ENCODE measurements around the gene MIOS. TPM values are rescaled to one million over a fixed set of nuclear protein-coding genes. Genes with fewer than 3 reads are reported as not detected.

The MIOS gene
- total and polyA plus RNA-seq, 9 of the 15 experiments (the other 6 are each of a cell fraction or from before 2014, with no cell fraction given), result 7.8 to 47.8 (median 30.6) TPM

GRCh38 chr7:7526006-7526405, 40.7 kb upstream of the MIOS start:
- no peak for TF ChIP-seq SIX5 (IDR thresholded peaks at IDR 0.05; ENCODE audit: borderline replicate concordance in 1 of 2, insufficient read depth in 1 of 2, low read depth in 1 of 2, low read length in 2 of 2)
- TF ChIP-seq ELF1 (tag; IDR thresholded peaks at IDR 0.05), result no peak
- TF ChIP-seq HCFC1 (IDR thresholded peaks at IDR 0.05; ENCODE audit: low read depth, low read length), result no peak
- no peak overlapping the region for H3K27ac ChIP-seq (ENCODE audit: extremely low read depth, low read depth, low read length)
- 4% methylated on average over 2 of the region's 2 CpGs for WGBS (ENCODE audit: insufficient coverage, low coverage, missing lambda C conversion rate)
- no peak overlapping the region for H2AFZ ChIP-seq (ENCODE audit: low read depth, low read length)
- intact Hi-C loops (cut with micrococcal nuclease), result loop anchor here (10.0 kb wide), 1 partner anchor 769 kb away; no protein-coding TSS in a partner anchor
- no TSS peak for BruUV-seq (replicated peaks)
- H3K4me2 ChIP-seq (ENCODE audit: insufficient read depth, low read length), result no peak overlapping the region
- H3K4me3 ChIP-seq, result no peak overlapping the region
- H3K27me3 ChIP-seq (ENCODE audit: control insufficient read depth in 2 of 2, insufficient read depth in 2 of 2, low read length in 2 of 2), result peaks cover 0 to 9% of the 10 kb centered on the region in 2 experiments; a peak in 1 of 5 replicates
- no peak for FAIRE-seq
- no peaks in the 10 kb centered on the region for H3K36me3 ChIP-seq (ENCODE audit: control insufficient read depth, insufficient read depth, low read length)
- no peaks in the 10 kb centered on the region for H3K9me1 ChIP-seq (ENCODE audit: control insufficient read depth, insufficient read depth, low read length)
- no peaks in the 10 kb centered on the region for H4K20me1 ChIP-seq (replicated peaks; ENCODE audit: control insufficient read depth, insufficient read depth, low read length)
- ChIA-PET POLR2A (no interaction called here), CTCF (ENCODE audit: low intra/inter-chr PET ratio) (no interaction called here)
- H3K9ac ChIP-seq (ENCODE audit: insufficient read depth in 1 of 2, low read depth in 2 of 2, low read length in 2 of 2), result no peak overlapping the region
- no peaks in the 10 kb centered on the region for H3K79me2 ChIP-seq (ENCODE audit: control insufficient read depth, insufficient read depth, low read length)
- no peak for DNase-seq (ENCODE audit: extremely low read depth in 1 of 4, low spot score in 3 of 4)
- no peak for ATAC-seq
- in situ Hi-C loops (cut with MboI), result no loop called here
- no peaks in the 10 kb centered on the region for H3K9me3 ChIP-seq (replicated peaks; ENCODE audit: control insufficient read depth, insufficient read depth, low read depth, low read length)
- H3K4me1 ChIP-seq (replicated peaks in 1 of 2; ENCODE audit: control insufficient read depth in 2 of 2, insufficient read depth in 2 of 2, low read length in 2 of 2), result no peaks in the 10 kb centered on the region

- TF ChIP-seq ZNF184 (CRISPR knock-in tag; IDR thresholded peaks at IDR 0.05) (no peak), TFE3 (CRISPR knock-in tag; IDR thresholded peaks at IDR 0.05) (no peak), PREB (CRISPR knock-in tag; IDR thresholded peaks at IDR 0.05) (no peak), MITF (IDR thresholded peaks at IDR 0.05) (no peak), ZNF197 (CRISPR knock-in tag; IDR thresholded peaks at IDR 0.05; ENCODE audit: low read depth) (no peak), RFX1 (IDR thresholded peaks at IDR 0.05) (no peak), ZBTB9 (CRISPR knock-in tag; IDR thresholded peaks at IDR 0.05) (no peak)
- no peaks in the 10 kb centered on the region for H3K4me1 ChIP-seq (replicated peaks in 1 of 2; ENCODE audit: control insufficient read depth in 2 of 2, insufficient read depth in 2 of 2, low read length in 2 of 2)
- H3K9me1 ChIP-seq (ENCODE audit: control insufficient read depth, insufficient read depth, low read length), result no peaks in the 10 kb centered on the region
- no peaks in the 10 kb centered on the region for H3K9me3 ChIP-seq (replicated peaks; ENCODE audit: control insufficient read depth, insufficient read depth, low read depth, low read length)
- no peak overlapping the region for H3K4me3 ChIP-seq
- H3K27me3 ChIP-seq (ENCODE audit: control insufficient read depth in 2 of 2, insufficient read depth in 2 of 2, low read length in 2 of 2), result peaks cover 0 to 9% of the 10 kb centered on the region in 2 experiments; a peak in 1 of 5 replicates
- H3K36me3 ChIP-seq (ENCODE audit: control insufficient read depth, insufficient read depth, low read length), result no peaks in the 10 kb centered on the region
- H4K20me1 ChIP-seq (replicated peaks; ENCODE audit: control insufficient read depth, insufficient read depth, low read length), result no peaks in the 10 kb centered on the region
- H2AFZ ChIP-seq (ENCODE audit: low read depth, low read length), result no peak overlapping the region
- 4% methylated on average over 3 of the region's 3 CpGs for WGBS (ENCODE audit: insufficient coverage, low coverage, missing lambda C conversion rate)
- DNase-seq (ENCODE audit: extremely low read depth in 1 of 4, low spot score in 3 of 4) (no peak), ATAC-seq (no peak), FAIRE-seq (no peak)
- ChIA-PET CTCF (ENCODE audit: low intra/inter-chr PET ratio) (no interaction called here), POLR2A (no interaction called here)
- no peaks in the 10 kb centered on the region for H3K79me2 ChIP-seq (ENCODE audit: control insufficient read depth, insufficient read depth, low read length)
- H3K4me2 ChIP-seq (ENCODE audit: insufficient read depth, low read length), result no peak overlapping the region
- in situ Hi-C loops (cut with MboI), result no loop called here
- intact Hi-C loops (cut with micrococcal nuclease), result loop anchor here (10.0 kb wide), 1 partner anchor 768 kb away; no protein-coding TSS in a partner anchor
- no peak overlapping the region for H3K27ac ChIP-seq (ENCODE audit: extremely low read depth, low read depth, low read length)
- BruUV-seq (replicated peaks), result no TSS peak
- no peak overlapping the region for H3K9ac ChIP-seq (ENCODE audit: insufficient read depth in 1 of 2, low read depth in 2 of 2, low read length in 2 of 2)
These were observed 39.6 kb upstream of the MIOS start for GRCh38 chr7:7527047-7527446.

Data from K562 (cell line).